Osteoblast (primary cell): ENCODE results near the gene AIP. TPM values are rescaled to one million over a fixed set of nuclear protein-coding genes. Genes with fewer than 3 reads are reported as not detected.

Experiments used
- DNase-seq: peaks from one replicate; pipeline ENCODE4 v3.0.0; 2011; ENCODE audit warnings: low spot score, mixed read lengths; ENCODE audit not compliant: insufficient read length; ENCODE audit errors: missing footprints
- H2AFZ ChIP-seq: 2 replicates; pipeline ENCODE4 v1.6.0; 2011; ENCODE audit warnings: mild to moderate bottlenecking, low read length
- H3K27ac ChIP-seq: 2 replicates; pipeline ENCODE4 v1.5.1; 2011; ENCODE audit warnings: mild to moderate bottlenecking, low read depth, low read length, moderate library complexity
- H3K27me3 ChIP-seq: 2 replicates; pipeline ENCODE4 v1.6.0; 2012; ENCODE audit warnings: mild to moderate bottlenecking, control low read depth, inconsistent platforms, low read length, moderate library complexity; ENCODE audit not compliant: insufficient read depth
- H3K36me3 ChIP-seq: 2 replicates; pipeline ENCODE4 v1.5.1; 2011; ENCODE audit warnings: mild to moderate bottlenecking, low read length, control low read depth, moderate library complexity; ENCODE audit not compliant: insufficient read depth
- H3K4me1 ChIP-seq: 2 replicates; pipeline ENCODE4 v1.5.1; 2011; ENCODE audit warnings: mild to moderate bottlenecking, low read length, control low read depth, moderate library complexity; ENCODE audit not compliant: insufficient read depth
- H3K4me2 ChIP-seq: 2 replicates; pipeline ENCODE4 v1.6.0; 2011; ENCODE audit warnings: mild to moderate bottlenecking, low read length; ENCODE audit not compliant: insufficient read depth
- H3K4me3 ChIP-seq: fragments of 200-600 bp; sonication (generic); 3 replicates; pipeline ENCODE4 v1.5.1; 2012; ENCODE audit warnings: mild to moderate bottlenecking, low read length, inconsistent platforms; ENCODE audit not compliant: insufficient read depth
- H3K79me2 ChIP-seq: 2 replicates; pipeline ENCODE4 v1.6.0; 2012; ENCODE audit warnings: mild to moderate bottlenecking, low read length, control low read depth, inconsistent platforms; ENCODE audit not compliant: insufficient read depth
- H3K9me3 ChIP-seq: 2 replicates; pipeline ENCODE4 v1.5.1; 2011; ENCODE audit warnings: low read depth, low read length, control low read depth
- H4K20me1 ChIP-seq: 2 replicates; pipeline ENCODE4 v1.6.0; 2012; ENCODE audit warnings: mild to moderate bottlenecking, low read length, control low read depth; ENCODE audit not compliant: insufficient read depth
- CTCF ChIP-seq: IDR thresholded peaks from 2 replicates; pipeline ENCODE4 v1.5.1; 2011; ENCODE audit warnings: mild to moderate bottlenecking, low read depth, low read length, moderate library complexity; ENCODE audit errors: extremely low read depth
- total RNA-seq: library from RNA; depleted of rRNA; stranded (reverse); fragments of >200 nt; gene quantifications from 2 replicates; pipeline ENCODE4 v1.2.3, GENCODE V29; 2012

The AIP gene
- total RNA-seq, 1 donor = 71.3 TPM

- peak; percentile 65 for DNase-seq
- peaks cover 11% of the 10 kb centered on the region for H3K36me3 ChIP-seq
Observed at GRCh38 chr11:67493548-67494370, 10.9 kb downstream of the AIP start.

GRCh38 chr11:67494371-67495233 is 11.8 kb downstream of the AIP start:
- peak; percentile 53 for DNase-seq
- Histone ChIP-seq H3K27me3 (no peaks in the 10 kb centered on the region), H3K4me2 (no peak overlapping the region), H2AFZ (no peak overlapping the region), H3K79me2 (no peaks in the 10 kb centered on the region), H3K27ac (no peak overlapping the region), H4K20me1 (no peaks in the 10 kb centered on the region), H3K4me3 (no peak overlapping the region), H3K9me3 (no peaks in the 10 kb centered on the region), H3K4me1 (no peaks in the 10 kb centered on the region), H3K36me3 (peaks cover 10% of the 10 kb centered on the region)
- no peak for TF ChIP-seq CTCF

More at GRCh38 chr11:67493548-67494370, 10.9 kb downstream of the AIP start:
- Histone ChIP-seq H3K27ac (no peak overlapping the region), H3K9me3 (no peaks in the 10 kb centered on the region), H3K4me2 (no peak overlapping the region), H4K20me1 (no peaks in the 10 kb centered on the region), H3K79me2 (no peaks in the 10 kb centered on the region), H3K27me3 (no peaks in the 10 kb centered on the region), H2AFZ (no peak overlapping the region), H3K4me1 (no peaks in the 10 kb centered on the region), H3K4me3 (no peak overlapping the region)
- TF ChIP-seq CTCF = no peak

GRCh38 chr11:67495234-67496005 is 12.6 kb downstream of the AIP start:
- H4K20me1 ChIP-seq = no peaks in the 10 kb centered on the region
- no peak for TF ChIP-seq CTCF
- H3K36me3 ChIP-seq = peaks cover 7% of the 10 kb centered on the region
- H3K27ac ChIP-seq = no peak overlapping the region
- no peak overlapping the region for H3K4me3 ChIP-seq
- no peak overlapping the region for H3K4me2 ChIP-seq
- peak; percentile 88 for DNase-seq
- H3K4me1 ChIP-seq = no peaks in the 10 kb centered on the region
- H3K27me3 ChIP-seq = no peaks in the 10 kb centered on the region
- no peaks in the 10 kb centered on the region for H3K9me3 ChIP-seq
- no peak overlapping the region for H2AFZ ChIP-seq
- no peaks in the 10 kb centered on the region for H3K79me2 ChIP-seq
